Measurements from ENCODE around the gene ALKBH5. TPM values are rescaled to one million over a fixed set of nuclear protein-coding genes. Genes with fewer than 3 reads are reported as not detected.

ALKBH5 gene
- total and polyA plus RNA-seq, 9 of the 15 experiments (the other 6 are each of a cell fraction or from before 2014, with no cell fraction given) = 11.4 to 70.0 (median 47.4) TPM

DNA sequence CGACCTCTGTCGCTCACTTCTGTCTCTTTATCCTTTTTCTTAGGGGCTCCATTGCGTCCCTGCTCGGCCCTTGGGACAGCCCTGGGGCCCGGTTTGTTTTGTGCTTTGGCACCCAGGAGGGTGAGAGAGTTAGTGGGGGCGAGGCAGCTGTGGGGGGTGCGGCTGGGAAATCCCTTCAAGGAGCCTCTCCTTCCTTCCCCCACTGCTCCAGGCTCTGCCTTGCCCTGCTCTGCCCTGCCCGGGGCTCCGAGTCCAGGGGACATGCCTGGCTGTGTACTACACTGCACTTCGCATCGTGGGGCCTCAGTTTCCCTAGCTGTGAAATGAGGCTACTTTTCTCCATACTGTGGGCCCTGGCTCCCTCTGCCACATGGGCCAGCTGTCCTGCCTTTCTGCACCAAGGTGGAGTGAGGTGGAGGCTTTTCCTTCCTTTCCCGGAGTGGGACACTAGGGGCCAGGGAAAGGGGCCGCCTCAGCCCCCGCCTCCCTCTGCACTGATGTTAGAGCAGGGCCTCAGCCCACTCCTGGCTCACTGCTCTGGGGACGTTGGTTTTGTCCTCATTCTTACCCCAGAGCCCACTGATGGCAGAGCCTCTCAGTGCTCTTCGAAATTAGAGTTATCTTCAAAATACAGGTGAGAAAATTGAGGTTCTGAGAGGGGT is 42.8 kb downstream of the ALKBH5 start:
- no peaks in the 10 kb centered on the region for H4K20me1 ChIP-seq (replicated peaks; ENCODE audit: control insufficient read depth, insufficient read depth, low read length)
- peak overlapping the region; percentile 81 for H2AFZ ChIP-seq (ENCODE audit: low read depth, low read length)
- DNase-seq (ENCODE audit: extremely low read depth in 1 of 4, low spot score in 3 of 4) = no peak
- peaks cover 8% of the 10 kb centered on the region; the same call in 2 of the 3 replicates for H3K79me2 ChIP-seq (ENCODE audit: control insufficient read depth, insufficient read depth, low read length)
- peak overlapping the region; percentile 73 to 92 for H3K9ac ChIP-seq (ENCODE audit: insufficient read depth in 1 of 2, low read depth in 2 of 2, low read length in 2 of 2)
- in situ Hi-C loops (cut with MboI) = no loop called here
- H3K36me3 ChIP-seq (ENCODE audit: control insufficient read depth, insufficient read depth, low read length) = no peaks in the 10 kb centered on the region
- no peaks in the 10 kb centered on the region for H3K9me1 ChIP-seq (ENCODE audit: control insufficient read depth, insufficient read depth, low read length)
- H3K4me3 ChIP-seq = peak overlapping the region; percentile 65
- H3K9me3 ChIP-seq (replicated peaks; ENCODE audit: control insufficient read depth, insufficient read depth, low read depth, low read length) = no peaks in the 10 kb centered on the region
- intact Hi-C loops (cut with micrococcal nuclease) = no loop called here
- CTCF ChIA-PET (ENCODE audit: low intra/inter-chr PET ratio) = no interaction called here
- peaks cover 4 to 38% of the 10 kb centered on the region in 2 experiments; a peak in 3 of 5 replicates for H3K4me1 ChIP-seq (replicated peaks in 1 of 2; ENCODE audit: control insufficient read depth in 2 of 2, insufficient read depth in 2 of 2, low read length in 2 of 2)
- FAIRE-seq = no peak
- peak overlapping the region; percentile 85 for H3K4me2 ChIP-seq (ENCODE audit: insufficient read depth, low read length)
- no peaks in the 10 kb centered on the region for H3K27me3 ChIP-seq (ENCODE audit: control insufficient read depth in 2 of 2, insufficient read depth in 2 of 2, low read length in 2 of 2)
- WGBS (ENCODE audit: insufficient coverage, low coverage, missing lambda C conversion rate) = 36% methylated on average over 10 of the region's 16 CpGs
- POLR2A ChIA-PET = no interaction called here
- BruUV-seq (replicated peaks) = TSS peak; percentile 60
- H3K27ac ChIP-seq (ENCODE audit: extremely low read depth, low read depth, low read length) = peak overlapping the region; percentile 48; the same call in 2 of the 3 replicates
- no peak for ATAC-seq
- TF ChIP-seq PREB (CRISPR knock-in tag; IDR thresholded peaks at IDR 0.05) (no peak), TFAP4 (CRISPR knock-in tag; IDR thresholded peaks at IDR 0.05; ENCODE audit: borderline replicate concordance) (0 out of 2 replicates have a peak, but pooled peaks have one; percentile 26), CHD7 (IDR thresholded peaks at IDR 0.05; ENCODE audit: low read depth, low read length) (no peak), ATF2 (CRISPR knock-in tag; IDR thresholded peaks at IDR 0.05) (no peak), BCOR (IDR thresholded peaks at IDR 0.05) (no peak), SMARCC2 (IDR thresholded peaks at IDR 0.05; ENCODE audit: low read depth) (no peak)
